SK-N-SH (cell line): ENCODE results near the gene KCTD19.

Experiments
- GATA2 ChIP-seq: sonication (generic); formaldehyde crosslinking; IDR thresholded peaks from 2 replicates; pipeline ENCODE4 v1.5.0; 2020; ENCODE audit warnings: mild to moderate bottlenecking, missing genetic modification reagents
- TF ChIP-seq, protein P1 (sequence below): fragments of 150-350 bp; IDR thresholded peaks from 2 replicates; pipeline ENCODE4 v1.6.1; 2016; ENCODE audit warnings: mild to moderate bottlenecking, low read depth, low read length

- TF ChIP-seq, protein P1, sequence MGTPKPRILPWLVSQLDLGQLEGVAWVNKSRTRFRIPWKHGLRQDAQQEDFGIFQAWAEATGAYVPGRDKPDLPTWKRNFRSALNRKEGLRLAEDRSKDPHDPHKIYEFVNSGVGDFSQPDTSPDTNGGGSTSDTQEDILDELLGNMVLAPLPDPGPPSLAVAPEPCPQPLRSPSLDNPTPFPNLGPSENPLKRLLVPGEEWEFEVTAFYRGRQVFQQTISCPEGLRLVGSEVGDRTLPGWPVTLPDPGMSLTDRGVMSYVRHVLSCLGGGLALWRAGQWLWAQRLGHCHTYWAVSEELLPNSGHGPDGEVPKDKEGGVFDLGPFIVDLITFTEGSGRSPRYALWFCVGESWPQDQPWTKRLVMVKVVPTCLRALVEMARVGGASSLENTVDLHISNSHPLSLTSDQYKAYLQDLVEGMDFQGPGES = no peak
- TF ChIP-seq GATA2 (CRISPR knock-in tag) = no peak
Measured at GRCh38 chr16:67257486-67258160, 68.9 kb downstream of the KCTD19 start.
